ENCODE data around the gene GIMAP5.
"Not testable (repeated sequence)": the region's sequence is repeated elsewhere in the genome, so short reads cannot be mapped to it uniquely, and the experiment has no call there.

The GIMAP5 gene

DNA sequence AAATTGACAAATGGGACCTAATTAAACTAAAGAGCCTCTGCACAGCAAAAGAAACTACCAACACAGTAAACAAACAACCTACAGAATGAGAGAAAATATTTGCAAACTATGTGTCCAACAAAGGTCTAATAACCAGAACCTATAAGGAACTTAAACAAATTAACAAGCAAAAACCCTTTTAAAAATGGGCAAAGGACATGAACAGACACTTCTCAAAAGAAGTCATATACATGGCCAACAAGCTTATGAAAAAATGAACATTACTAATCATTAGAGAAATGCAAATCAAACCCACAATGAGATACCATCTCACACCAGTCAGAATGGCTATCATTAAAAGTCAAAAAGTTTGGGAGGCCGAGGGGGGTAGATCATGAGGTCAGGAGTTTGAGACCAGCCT lies 36.9 kb downstream of the GIMAP5 start:
- not testable (repeated sequence) for DNase-seq (ENCODE audit: low spot score)

DNA sequence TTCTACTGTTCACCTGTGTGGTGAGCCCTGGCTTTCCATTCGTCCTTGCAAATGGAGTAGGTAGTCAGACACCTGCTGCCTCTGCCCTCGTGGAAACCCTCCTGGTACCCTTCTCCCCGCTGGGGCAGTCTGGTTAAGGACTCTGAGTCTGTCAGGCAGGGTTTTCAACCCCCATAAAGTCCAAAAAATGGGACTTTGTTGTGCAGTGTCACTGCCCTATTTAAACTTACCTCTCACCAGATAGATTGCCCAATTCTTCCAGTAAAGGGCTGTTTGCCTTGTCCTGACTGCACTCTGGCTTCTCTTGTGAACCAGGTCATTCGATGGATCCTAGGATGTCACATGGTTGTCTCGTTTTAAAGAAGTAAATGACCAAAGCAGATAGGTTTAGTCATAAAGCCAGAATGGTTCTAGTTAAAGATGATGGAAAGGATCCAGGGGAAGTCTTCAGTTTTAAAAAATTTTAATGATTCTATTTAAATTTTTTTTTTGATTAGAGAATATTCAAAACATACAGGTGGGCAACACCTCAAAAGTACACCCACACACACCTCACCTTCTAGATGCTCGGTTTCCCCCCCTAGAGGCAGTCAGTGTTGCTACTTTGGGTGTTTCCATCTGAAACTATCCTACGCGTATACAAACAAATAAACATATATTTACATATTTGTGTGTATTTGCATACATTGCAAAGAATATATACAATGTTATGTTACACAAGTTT lies 41.0 kb downstream of the GIMAP5 start:
- DNase-seq (ENCODE audit: low spot score), result peak; percentile 28

DNA sequence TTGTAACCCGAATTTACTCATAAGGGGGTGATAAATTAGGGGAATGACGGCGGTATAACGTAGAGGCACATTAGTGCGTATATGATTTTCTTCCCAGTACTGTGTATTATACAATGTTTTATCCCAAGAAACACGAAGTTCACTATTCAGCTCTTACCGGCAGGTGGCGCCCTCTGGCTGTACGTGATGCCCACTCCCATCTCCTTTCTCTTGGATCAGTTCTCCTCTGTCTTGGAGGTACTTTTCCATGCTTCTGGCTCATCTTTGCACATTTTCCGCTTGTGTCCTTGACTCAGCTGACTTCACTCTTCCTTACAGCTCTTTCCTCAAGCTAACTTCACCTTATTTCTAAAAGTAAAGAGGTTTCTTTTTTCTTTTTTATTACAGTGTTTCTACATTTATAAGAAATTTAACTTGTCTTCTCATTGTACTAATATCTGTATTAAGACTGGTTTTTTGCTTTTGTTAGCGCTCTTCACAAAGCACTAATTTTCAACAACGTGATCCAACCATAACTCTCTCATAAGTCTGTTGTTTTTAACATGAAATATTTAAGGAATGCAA lies 41.6 kb downstream of the GIMAP5 start:
- peak; percentile 73 for DNase-seq (ENCODE audit: low spot score)

DNA sequence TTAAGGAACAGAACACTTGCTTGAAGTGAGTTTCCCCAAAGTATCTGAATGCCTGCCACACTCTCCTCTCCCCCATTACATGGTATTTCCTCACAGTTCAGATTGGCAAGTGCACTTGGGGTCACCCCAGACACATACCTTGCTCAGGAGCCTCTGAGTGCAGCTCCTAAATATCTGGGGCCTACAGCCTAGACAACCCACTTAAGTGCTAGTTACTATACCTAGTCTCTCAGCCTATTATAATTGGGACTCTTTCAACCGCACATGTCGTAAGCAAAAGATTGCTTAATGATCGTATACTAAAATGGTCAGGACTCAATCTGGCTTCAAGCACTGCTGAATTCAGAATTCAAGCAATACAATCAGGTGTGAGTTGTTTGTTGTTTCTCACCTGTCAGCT lies 43.1 kb downstream of the GIMAP5 start:
- no peak for DNase-seq (ENCODE audit: low spot score)

DNA sequence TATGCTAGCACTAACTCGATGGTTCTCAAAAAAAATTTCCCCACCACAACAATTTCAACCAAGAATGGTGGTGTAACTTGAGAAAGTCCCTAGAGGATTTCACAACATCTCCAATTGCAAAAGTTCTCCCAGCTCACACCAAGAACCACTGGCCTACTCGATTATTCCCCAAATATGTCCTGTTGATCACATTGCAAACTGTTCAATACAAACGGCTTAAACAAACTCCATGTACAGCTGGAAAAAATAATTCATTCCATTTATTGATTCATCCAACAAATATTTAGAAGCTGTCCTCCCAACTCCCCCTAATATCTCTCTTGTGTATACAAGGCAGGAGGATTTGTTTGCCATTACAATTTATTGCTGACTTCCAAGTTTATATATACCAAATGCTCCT lies 43.9 kb downstream of the GIMAP5 start:
- DNase-seq (ENCODE audit: low spot score), result no peak

DNA sequence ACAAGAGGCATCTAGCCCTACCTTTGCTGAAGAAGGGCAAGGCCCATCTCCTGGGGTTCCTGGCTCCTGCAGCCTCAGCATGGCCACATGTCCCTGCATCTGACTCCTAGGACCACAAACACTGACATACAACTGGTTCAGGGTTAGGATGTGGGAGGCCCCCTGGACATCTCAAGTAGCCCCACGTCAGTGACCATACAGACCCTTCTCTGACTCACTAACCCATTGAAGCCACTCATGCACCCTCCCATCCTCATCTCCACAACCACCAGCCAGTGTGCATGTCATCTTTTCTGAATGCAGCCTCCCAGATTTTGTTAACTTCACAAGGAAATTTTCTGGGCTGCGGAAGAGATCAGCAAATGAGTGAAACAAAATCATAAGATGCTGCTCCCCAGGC lies 44.7 kb downstream of the GIMAP5 start:
- DNase-seq (ENCODE audit: low spot score), result no peak

DNA sequence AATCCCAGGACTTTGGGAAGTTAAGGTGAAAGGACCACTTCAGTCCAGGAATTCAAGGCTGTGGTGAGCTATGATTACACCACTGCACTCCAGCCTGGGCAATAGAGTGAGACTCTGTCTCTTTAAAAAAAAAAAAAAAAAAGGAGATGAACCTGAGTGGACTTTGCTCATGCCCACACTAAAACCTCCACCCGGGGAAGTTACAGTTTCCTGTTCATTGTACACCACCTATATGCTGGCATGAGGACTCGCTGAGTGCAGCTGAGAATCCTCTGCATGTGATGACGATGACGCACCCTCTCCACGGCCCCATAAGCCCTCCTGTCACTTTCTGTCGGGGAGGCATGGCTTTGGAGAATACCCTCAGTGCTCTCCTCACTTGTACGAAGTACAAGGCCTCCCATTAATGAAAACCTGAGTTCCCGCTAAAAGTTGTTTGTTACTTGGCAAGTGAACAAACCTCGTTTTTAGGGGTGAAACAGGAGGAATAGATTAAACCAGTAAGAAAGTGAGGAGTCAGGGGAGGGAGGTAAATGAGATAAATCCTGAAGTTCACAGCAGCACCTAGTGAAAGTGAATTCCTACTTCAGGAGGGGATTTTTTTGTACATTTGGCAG lies 47.0 kb downstream of the GIMAP5 start:
- peak; percentile 91 for DNase-seq (ENCODE audit: low spot score)

DNA sequence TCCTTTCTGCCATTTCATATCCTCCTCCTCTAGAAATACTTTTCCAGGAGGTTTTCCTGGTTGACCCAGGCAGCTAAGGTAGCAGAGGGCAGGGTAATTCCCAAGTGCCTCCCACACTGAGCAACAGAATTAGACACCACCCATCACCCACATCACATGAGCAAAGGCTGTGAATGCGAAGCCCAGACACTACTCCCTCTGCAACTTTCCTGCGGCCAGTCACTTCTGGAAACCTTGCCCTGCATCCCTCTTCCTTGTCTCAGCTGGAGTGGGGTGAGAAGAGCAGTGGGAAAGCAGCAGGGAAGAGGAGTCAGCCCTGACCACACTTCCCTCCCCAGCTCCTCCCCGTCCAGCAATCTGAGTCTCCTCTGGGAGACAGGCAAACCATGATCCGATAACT lies 47.7 kb downstream of the GIMAP5 start:
- no peak for DNase-seq (ENCODE audit: low spot score)

DNA sequence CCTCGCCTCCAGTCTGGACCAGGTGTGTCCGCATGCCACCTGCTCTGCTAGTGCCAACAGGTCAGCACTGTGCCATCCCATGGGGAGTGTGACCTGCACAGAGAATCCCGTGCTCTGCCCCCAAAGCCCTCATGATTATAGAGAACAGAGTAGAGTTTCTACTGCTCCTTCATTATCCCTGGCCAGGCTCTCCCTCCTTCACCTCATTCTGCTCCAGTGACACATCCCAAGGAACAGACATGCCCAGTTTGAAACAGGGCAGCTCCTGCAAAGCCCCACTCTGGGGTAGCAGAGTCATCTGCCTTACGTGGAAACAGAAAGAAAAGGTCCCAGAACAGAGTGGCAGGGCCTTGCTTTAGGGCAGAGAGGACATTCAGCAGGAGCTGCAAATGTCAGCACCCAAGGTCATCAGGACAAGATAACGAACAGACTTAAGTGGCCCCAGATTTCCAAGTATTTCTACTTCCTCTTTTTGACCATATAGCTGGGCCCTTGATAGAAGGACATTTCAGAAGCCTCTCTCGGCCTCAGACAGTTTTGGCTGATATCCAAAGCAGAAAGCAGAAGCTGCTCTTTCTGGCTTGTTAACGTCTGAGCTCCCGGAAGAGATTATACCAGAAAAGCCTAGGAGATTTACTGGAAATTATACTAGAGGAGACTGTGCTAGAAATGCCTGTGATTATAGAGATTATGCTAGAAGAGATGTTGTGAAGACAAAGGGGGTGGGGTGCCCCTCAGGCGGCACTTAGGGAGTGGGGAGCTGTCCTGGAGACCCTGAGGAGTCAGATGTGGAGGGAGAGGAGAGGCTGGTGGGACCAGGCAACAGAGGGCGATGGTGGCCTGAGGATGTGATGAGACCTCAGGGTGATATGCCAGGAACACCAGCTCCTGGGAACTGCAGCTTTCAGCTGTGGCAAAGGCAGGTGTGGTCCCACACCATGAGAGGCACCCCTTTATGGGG lies 50.4 kb downstream of the GIMAP5 start:
- DNase-seq (ENCODE audit: low spot score), result no peak

DNA sequence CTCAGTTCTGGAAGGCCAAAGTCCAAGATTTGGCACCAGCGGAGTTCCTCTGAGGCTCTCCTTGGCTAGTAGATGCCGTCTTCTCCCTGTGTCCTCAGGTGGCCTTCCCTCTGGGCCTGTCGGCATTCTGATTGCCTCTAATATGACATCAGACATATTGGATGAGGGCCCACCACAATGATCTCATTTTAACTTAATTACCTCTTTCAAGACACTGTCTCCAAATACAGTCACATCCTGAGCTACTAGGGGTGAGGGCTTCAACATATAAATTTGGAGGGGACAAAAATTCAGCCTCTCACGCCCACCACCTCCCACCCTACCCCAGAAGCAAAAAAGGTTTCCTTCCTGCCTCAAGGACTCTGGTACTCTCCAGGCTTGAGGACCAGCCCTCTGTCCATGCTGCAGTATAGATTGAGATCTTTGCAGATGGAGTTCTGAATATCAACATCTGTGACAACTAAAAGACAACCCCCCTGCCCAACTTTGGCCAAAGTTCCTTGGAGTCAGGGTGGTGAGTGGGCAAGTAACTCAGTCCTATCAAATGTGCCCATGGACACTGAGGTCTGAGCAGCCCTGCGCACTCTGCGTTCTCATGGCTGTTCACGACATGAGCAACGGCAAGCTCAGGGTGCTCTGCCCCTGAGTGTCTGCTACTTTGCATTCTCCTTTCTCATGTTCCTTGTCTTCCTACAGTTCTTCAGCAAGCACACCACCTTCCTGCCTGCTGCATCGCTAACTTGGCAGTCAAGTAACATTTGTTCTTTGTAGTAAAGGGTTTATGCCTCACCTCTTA lies 51.5 kb downstream of the GIMAP5 start:
- no peak for DNase-seq (ENCODE audit: low spot score)

DNA sequence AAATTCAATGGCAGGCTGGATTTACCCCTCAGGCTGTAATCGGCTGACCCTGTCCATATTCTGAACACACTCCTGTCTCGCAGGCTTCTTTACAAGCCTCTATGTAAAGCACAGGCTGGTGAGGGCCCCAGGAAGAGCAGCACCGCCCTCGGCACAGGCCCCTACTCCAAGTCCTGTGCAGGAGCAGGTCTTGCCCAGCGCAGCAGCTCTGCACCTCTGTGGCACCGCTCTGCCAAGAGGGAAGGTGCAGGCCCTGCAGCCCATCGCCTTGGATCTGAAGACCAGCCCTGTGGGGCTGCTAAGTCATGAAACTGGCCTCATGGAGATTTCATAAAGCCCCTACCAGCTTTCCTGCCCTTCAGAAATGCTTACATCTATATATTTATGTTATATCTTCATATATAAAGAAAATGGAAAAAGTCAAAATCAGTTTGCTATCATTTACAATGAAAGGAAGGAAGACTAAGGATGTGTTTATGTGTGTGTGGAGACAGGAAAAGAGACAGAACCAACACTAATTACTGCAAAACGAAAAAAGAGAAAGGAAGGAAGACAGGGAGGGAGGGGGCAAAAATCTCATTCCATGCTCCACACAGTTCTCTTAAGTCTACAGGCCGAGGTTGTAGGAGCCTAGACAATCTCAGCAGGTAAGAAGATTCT lies 53.3 kb downstream of the GIMAP5 start:
- no peak for DNase-seq (ENCODE audit: low spot score)

DNA sequence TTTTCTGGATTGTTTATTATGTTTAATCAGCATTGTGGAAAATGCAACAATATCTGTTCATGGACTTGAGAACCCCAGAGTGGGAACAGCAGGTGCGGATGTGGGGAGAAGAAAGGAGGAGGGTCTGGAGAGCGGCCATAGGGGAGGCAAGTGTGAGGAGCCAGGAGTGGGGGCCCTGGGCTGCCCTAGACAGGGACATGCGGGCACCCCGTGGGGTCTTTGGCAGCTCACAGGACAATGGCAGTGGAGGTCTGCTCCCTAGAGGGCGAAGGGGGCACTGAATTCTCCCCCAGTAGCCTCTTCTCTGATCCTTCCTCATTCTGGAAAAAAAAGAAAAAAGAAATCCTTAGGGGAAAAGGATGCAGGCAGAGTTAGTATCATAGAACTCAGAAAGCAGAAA lies 54.1 kb downstream of the GIMAP5 start:
- DNase-seq (ENCODE audit: low spot score), result no peak

DNA sequence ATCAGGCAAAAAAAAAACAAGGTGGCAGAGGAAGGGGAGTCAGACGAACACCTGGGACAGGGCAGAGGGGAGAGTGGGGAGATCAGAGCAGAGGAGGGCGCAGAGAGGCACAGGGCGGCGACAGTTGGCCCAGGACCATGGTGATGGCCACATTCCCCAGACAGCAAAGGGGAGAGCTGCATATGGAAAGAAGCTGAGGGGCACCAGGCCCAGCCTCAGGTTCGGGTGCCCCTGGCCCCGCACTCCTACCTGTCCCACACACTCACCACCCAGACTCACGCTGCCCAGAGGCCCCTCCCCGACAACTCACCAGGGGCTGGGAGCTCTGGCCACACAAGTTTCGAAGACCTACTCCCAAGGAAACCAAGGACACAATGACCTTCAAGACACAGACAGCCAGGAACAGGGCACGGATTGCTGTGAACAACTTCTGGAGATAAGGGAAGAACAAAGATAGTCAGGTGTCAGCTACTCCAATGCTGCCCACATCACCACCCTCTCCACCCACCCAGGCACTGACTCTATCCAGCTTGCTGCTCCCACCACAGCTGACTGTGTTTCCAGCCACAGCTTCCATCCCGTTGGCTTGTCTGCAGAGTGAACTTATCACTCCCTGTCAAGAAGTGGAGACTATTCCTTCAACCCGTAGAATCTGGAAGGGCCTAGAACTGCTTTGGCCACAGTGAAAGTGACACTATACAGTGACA lies 54.7 kb downstream of the GIMAP5 start:
- DNase-seq (ENCODE audit: low spot score), result no peak
